GM13976 (cell line): ENCODE data around the gene SLC46A2.

Source experiments
- DNase-seq: peaks from one replicate; pipeline ENCODE4 v3.0.0; 2012; ENCODE audit warnings: low spot score
- in situ Hi-C: fragments of 300-500 bp; cut with MboI; formaldehyde crosslinking; loops from one replicate; pipeline ENCODE4 v1.12.0; 2022; ENCODE audit warnings: low sequenced_read_pairs, mixed read lengths, inconsistent platforms; ENCODE audit not compliant: unreplicated experiment
- TF ChIP-seq, protein P1 (sequence below): IDR thresholded peaks from 2 replicates; pipeline ENCODE4 v1.5.1; 2012; ENCODE audit warnings: borderline replicate concordance, mild to moderate bottlenecking; ENCODE audit not compliant: insufficient read depth; ENCODE audit errors: extremely low read depth, missing control alignments, control extremely low read depth

The SLC46A2 gene

DNA sequence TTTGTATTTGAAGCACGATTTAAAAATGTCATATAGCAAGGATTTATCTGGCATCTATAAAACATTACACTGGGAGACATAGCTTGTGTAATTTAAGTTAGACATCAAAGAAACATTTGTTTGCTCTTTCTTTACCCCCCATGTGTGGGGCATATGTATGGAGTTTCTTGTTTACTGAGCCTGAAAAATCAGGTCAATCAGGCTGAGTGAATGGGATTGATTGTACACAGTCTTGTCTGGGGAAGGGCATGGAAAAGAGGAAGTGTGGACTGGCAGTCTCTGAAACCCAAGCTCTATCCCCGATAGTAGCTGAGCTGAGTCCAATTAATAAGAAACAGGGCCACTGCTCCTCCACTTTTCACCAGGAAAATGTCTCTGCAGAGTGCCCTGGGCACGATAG, 49.4 kb downstream of the SLC46A2 start:
- no peak for DNase-seq
- in situ Hi-C loops, result no loop called here

DNA sequence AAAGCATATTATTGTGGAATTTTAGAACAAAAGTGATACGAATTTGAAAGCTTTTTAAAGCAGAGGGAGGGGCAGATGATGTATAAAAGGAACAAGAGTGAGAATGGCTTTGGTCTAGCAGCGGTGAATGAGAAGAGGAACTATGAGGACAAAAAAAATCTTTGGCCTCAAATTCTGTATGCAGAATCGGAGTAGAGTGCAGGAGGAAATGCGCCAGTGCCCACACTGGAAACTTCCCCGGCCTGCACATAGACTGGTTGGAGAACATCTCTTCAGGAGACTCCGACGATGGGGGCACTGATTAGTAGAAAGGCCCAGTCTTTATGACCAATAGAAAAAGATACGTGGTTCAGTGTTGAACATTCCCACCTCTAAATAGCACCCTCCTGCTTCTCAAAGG, 51.3 kb downstream of the SLC46A2 start:
- DNase-seq, result no peak
- TF ChIP-seq, protein P1, sequence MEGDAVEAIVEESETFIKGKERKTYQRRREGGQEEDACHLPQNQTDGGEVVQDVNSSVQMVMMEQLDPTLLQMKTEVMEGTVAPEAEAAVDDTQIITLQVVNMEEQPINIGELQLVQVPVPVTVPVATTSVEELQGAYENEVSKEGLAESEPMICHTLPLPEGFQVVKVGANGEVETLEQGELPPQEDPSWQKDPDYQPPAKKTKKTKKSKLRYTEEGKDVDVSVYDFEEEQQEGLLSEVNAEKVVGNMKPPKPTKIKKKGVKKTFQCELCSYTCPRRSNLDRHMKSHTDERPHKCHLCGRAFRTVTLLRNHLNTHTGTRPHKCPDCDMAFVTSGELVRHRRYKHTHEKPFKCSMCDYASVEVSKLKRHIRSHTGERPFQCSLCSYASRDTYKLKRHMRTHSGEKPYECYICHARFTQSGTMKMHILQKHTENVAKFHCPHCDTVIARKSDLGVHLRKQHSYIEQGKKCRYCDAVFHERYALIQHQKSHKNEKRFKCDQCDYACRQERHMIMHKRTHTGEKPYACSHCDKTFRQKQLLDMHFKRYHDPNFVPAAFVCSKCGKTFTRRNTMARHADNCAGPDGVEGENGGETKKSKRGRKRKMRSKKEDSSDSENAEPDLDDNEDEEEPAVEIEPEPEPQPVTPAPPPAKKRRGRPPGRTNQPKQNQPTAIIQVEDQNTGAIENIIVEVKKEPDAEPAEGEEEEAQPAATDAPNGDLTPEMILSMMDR, result no peak
- in situ Hi-C loops, result no loop called here

More for the DNA sequence above, 49.4 kb downstream of the SLC46A2 start:
- TF ChIP-seq, protein P1, result no peak

GRCh38 chr9:112838342-112838741, 52.3 kb downstream of the SLC46A2 start:
- no peak for DNase-seq
- in situ Hi-C loops, result no loop called here
- TF ChIP-seq, protein P1, result no peak

DNA sequence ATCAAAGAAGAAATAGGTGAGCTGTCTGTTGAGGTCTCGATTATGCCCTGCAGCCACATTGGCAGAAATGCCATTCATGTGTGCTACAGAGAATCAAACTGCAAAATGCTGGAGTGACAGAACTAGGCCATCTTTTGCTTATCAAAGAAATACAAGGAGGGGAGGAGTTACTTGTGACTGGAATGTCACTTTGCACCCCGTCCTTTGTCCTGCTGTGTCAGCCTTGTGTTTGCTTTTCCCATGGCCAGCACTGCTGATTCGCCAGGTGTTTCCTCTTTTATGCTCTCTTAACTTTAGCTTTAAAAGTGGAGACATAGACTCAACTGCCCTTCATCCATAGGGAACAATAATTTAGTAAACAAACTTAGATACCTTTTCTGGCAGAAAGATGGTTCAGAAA, 54.3 kb downstream of the SLC46A2 start:
- no peak for DNase-seq

DNA sequence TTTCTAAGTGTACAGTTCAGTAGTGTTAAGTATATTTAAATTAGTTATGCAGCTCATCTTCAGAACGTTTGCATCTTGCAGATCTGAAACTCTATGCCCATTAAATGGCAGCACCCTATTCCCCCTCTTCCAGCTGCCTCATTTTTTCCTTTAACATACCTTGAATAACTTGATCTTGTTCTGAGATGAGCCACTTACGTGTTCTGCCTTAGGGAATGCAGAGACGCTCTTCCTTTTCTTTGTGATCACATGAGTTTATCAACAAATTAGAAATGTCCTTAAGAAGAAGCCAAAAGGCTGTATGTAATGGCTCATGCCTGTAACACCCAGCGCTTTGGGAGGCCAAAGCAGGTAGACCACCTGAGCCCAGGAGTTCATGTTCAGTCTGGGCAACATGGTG, 57.6 kb downstream of the SLC46A2 start:
- no peak for DNase-seq
- TF ChIP-seq, protein P1, result no peak
- in situ Hi-C loops, result no loop called here

More for the DNA sequence above, 54.3 kb downstream of the SLC46A2 start:
- TF ChIP-seq, protein P1, result no peak
- in situ Hi-C loops, result no loop called here

DNA sequence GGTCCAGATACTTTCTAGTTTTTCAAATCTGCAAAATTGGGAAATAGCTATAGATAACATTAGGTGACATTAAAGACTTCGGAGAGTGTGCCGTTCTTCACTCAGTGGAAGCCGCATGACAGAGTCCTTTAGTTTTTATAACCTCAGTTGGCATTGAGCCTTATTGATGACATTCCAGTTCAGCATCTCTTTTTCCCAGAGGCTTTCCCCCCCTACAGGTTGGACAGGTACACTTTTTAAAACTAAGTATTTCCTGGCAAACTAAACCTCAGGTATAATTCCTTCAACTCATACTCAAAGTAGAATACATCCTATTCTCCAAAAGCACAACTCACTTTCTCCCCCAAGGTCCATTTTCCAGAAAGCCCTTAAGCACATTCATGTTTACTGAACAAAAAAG, 58.7 kb downstream of the SLC46A2 start:
- no peak for DNase-seq
- in situ Hi-C loops, result no loop called here
- TF ChIP-seq, protein P1, result no peak

DNA sequence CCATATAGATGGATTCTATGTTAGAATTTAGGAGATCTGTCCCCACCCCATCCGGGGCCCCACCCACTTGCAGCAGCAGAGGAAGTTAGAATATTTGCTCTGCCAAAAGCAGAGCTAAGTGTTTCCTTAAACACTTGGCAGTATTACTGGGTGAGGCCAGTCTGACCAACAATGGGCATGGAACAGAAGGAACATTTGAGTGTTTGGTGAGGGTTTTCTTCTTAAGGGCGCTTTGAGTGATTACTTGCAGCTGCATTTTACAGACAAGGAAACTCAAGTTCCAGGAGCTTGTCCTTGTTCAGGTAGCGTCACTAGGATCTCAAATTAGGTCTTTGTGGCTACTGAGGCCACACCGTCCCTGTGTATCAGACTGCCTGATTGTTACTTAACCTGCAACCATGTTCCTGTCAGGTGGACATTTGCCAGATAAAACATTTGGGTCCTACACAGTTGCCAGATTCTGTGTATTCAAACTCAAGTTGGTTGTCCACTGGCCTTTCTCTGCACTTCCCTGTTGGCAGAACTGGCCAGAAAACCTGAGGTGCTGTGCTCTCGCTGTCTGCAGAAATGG, 59.3 kb downstream of the SLC46A2 start:
- in situ Hi-C loops, result no loop called here
- TF ChIP-seq, protein P1, result no peak
- DNase-seq, result no peak
